Chondrocyte (in vitro differentiated cells): ENCODE results near the gene SLC25A13. TPM values are rescaled to one million over a fixed set of nuclear protein-coding genes. Genes with fewer than 3 reads are reported as not detected.

ENCODE experiments used
- DNase-seq: peaks from one replicate; pipeline ENCODE4 v3.0.0; 2021; ENCODE audit warnings: mixed read lengths, low spot score
- H3K27ac Mint-ChIP-seq: one replicate; pipeline ENCODE4 v1.8.0; 2021; ENCODE audit warnings: mild to moderate bottlenecking, moderate library complexity, mixed read lengths; ENCODE audit not compliant: unreplicated experiment
- H3K27me3 Mint-ChIP-seq: 2 replicates; pipeline ENCODE4 v1.8.0; 2021; ENCODE audit warnings: low read depth, mixed read lengths
- H3K36me3 Mint-ChIP-seq: 2 replicates; pipeline ENCODE4 v1.8.0; 2021; ENCODE audit warnings: low read depth, mixed read lengths
- H3K4me1 Mint-ChIP-seq: 2 replicates; pipeline ENCODE4 v1.8.0; 2021; ENCODE audit warnings: low read depth, mild to moderate bottlenecking, mixed read lengths
- H3K4me3 Mint-ChIP-seq: one replicate; pipeline ENCODE4 v1.8.0; 2021; ENCODE audit warnings: mild to moderate bottlenecking, moderate library complexity, mixed read lengths; ENCODE audit not compliant: unreplicated experiment
- H3K9me3 Mint-ChIP-seq: 2 replicates; pipeline ENCODE4 v1.8.0; 2021; ENCODE audit warnings: low read depth, mixed read lengths
- CTCF ChIP-seq: fragments of 200-600 bp; sonication (generic); IDR thresholded peaks from 2 replicates; pipeline ENCODE4 v1.5.0; 2021; ENCODE audit warnings: antibody characterized with exemption, mild to moderate bottlenecking, moderate library complexity
- total RNA-seq: library from RNA; stranded (reverse); gene quantifications from 3 replicates; pipeline ENCODE4 v1.2.1, GENCODE V29; 2021

SLC25A13 gene
- total RNA-seq, 1 donor from 2014 or later, result 26.6 TPM

- no peak for DNase-seq
- Mint-ChIP-seq H3K4me3 (no peak overlapping the region), H3K27ac (no peak overlapping the region), H3K9me3 (no peaks in the 10 kb centered on the region), H3K27me3 (no peaks in the 10 kb centered on the region), H3K4me1 (no peaks in the 10 kb centered on the region), H3K36me3 (peaks cover 6% of the 10 kb centered on the region)
- no peak for TF ChIP-seq CTCF
Observed at GRCh38 chr7:96151889-96152288, 170.0 kb downstream of the SLC25A13 start.

GRCh38 chr7:96144260-96144526 is 177.7 kb downstream of the SLC25A13 start:
- Mint-ChIP-seq H3K4me1 (peaks cover 3% of the 10 kb centered on the region), H3K36me3 (peaks cover 15% of the 10 kb centered on the region), H3K4me3 (no peak overlapping the region), H3K9me3 (peaks cover 2% of the 10 kb centered on the region), H3K27ac (no peak overlapping the region), H3K27me3 (no peaks in the 10 kb centered on the region)
- DNase-seq, result no peak
- no peak for TF ChIP-seq CTCF

- Mint-ChIP-seq H3K4me3 (no peak overlapping the region), H3K27ac (no peak overlapping the region), H3K27me3 (no peaks in the 10 kb centered on the region), H3K36me3 (peaks cover 15% of the 10 kb centered on the region), H3K4me1 (peaks cover 3% of the 10 kb centered on the region), H3K9me3 (peaks cover 2% of the 10 kb centered on the region)
- TF ChIP-seq CTCF, result no peak
- no peak for DNase-seq
Observed at GRCh38 chr7:96143495-96144259, 178.2 kb downstream of the SLC25A13 start.

GRCh38 chr7:96136600-96137239 is 185.2 kb downstream of the SLC25A13 start:
- no peak for TF ChIP-seq CTCF
- H3K4me1 Mint-ChIP-seq, result peaks cover 9% of the 10 kb centered on the region
- H3K27ac Mint-ChIP-seq, result no peak overlapping the region
- H3K9me3 Mint-ChIP-seq, result peaks cover 2% of the 10 kb centered on the region
- H3K36me3 Mint-ChIP-seq, result peaks cover 7% of the 10 kb centered on the region
- no peak for DNase-seq
- H3K4me3 Mint-ChIP-seq, result no peak overlapping the region
- no peaks in the 10 kb centered on the region for H3K27me3 Mint-ChIP-seq

- H3K4me1 Mint-ChIP-seq, result peaks cover 9% of the 10 kb centered on the region
- no peak for DNase-seq
- H3K27me3 Mint-ChIP-seq, result no peaks in the 10 kb centered on the region
- H3K36me3 Mint-ChIP-seq, result peaks cover 5% of the 10 kb centered on the region
- no peak overlapping the region for H3K27ac Mint-ChIP-seq
- no peaks in the 10 kb centered on the region for H3K9me3 Mint-ChIP-seq
- TF ChIP-seq CTCF, result no peak
- H3K4me3 Mint-ChIP-seq, result no peak overlapping the region
Observed at GRCh38 chr7:96135241-96135640, 186.7 kb downstream of the SLC25A13 start.
